ENCODE results near the gene TST. TPM values are rescaled to one million over a fixed set of nuclear protein-coding genes. Genes with fewer than 3 reads are reported as not detected.

TST gene
- polyA plus RNA-seq, 2 of the 4 experiments (the other 2 are of a cell fraction): 43.2 to 50.1 TPM

GRCh38 chr22:37032535-37033460, 13.6 kb upstream of the TST start (continued):
- no peak for TF ChIP-seq POLR2AphosphoS2 (conservative IDR thresholded peaks at IDR 0.05; ENCODE audit: low read length)
- TF ChIP-seq POLR2A (IDR thresholded peaks at IDR 0.05; ENCODE audit: low read length): 0 out of 2 replicates have a peak, but pooled peaks have one; percentile 18
- TF ChIP-seq ZSCAN20 (CRISPR knock-in tag; IDR thresholded peaks at IDR 0.05): no peak
- peak; percentile 11; the same call in 1 of the 2 replicates for TF ChIP-seq HOXB13 (CRISPR knock-in tag; IDR thresholded peaks at IDR 0.05; ENCODE audit: low read depth)
- TF ChIP-seq NR3C1 (IDR thresholded peaks at IDR 0.05): no peak
- peak; percentile 60 for TF ChIP-seq MAFK (IDR thresholded peaks at IDR 0.05; ENCODE audit: partially characterized antibody)
- TF ChIP-seq SMC3 (IDR thresholded peaks at IDR 0.05): peak; percentile 34; the same call in 1 of the 3 replicates
- TF ChIP-seq RCOR1 (IDR thresholded peaks at IDR 0.05; ENCODE audit: low read depth, low read length): peak; percentile 89
- no peak for TF ChIP-seq EHF (CRISPR knock-in tag; IDR thresholded peaks at IDR 0.05)
- no peak for TF ChIP-seq EHMT2 (IDR thresholded peaks at IDR 0.05; ENCODE audit: low read depth)
- no peak for TF ChIP-seq ZC3H11A (IDR thresholded peaks at IDR 0.05)
- TF ChIP-seq HOXA7 (CRISPR knock-in tag; IDR thresholded peaks at IDR 0.05): no peak
- no peak for TF ChIP-seq RFX5 (IDR thresholded peaks at IDR 0.05)
- no peak for TF ChIP-seq CBX2 (IDR thresholded peaks at IDR 0.05; ENCODE audit: borderline replicate concordance, low read depth)
- no peak for TF ChIP-seq FOSB (CRISPR knock-in tag; IDR thresholded peaks at IDR 0.05)
- TF ChIP-seq SREBF2 (IDR thresholded peaks at IDR 0.05): no peak
- no peak for TF ChIP-seq ZNF302 (CRISPR knock-in tag; IDR thresholded peaks at IDR 0.05)
- peak; percentile 87 for TF ChIP-seq BCL3 (IDR thresholded peaks at IDR 0.05)
- TF ChIP-seq MAZ (IDR thresholded peaks at IDR 0.05; ENCODE audit: borderline replicate concordance, low read depth, low read length): no peak
- no peak for TF ChIP-seq ATOH8 (CRISPR knock-in tag; IDR thresholded peaks at IDR 0.05; ENCODE audit: low read depth)
- TF ChIP-seq MYC (IDR thresholded peaks at IDR 0.05; ENCODE audit: borderline replicate concordance, low read length): no peak
- TF ChIP-seq BHLHE40 (IDR thresholded peaks at IDR 0.05; ENCODE audit: low read depth, low read length): no peak
- TF ChIP-seq PBX3 (IDR thresholded peaks at IDR 0.05): peak; percentile 68
- TF ChIP-seq FOXS1 (CRISPR knock-in tag; IDR thresholded peaks at IDR 0.05): no peak
- TF ChIP-seq HEYL (CRISPR knock-in tag; IDR thresholded peaks at IDR 0.05): no peak
- TF ChIP-seq TP53 (CRISPR knock-in tag; IDR thresholded peaks at IDR 0.05): no peak
- peak; percentile 99 for TF ChIP-seq KDM1A (IDR thresholded peaks at IDR 0.05; ENCODE audit: low read depth)
- no peak for TF ChIP-seq KDM5A (IDR thresholded peaks at IDR 0.05)
- TF ChIP-seq CTCF (IDR thresholded peaks at IDR 0.05): no peak; the same call in 2 of the 3 replicates
- no peak for TF ChIP-seq REST (IDR thresholded peaks at IDR 0.05)
- TF ChIP-seq HES2 (IDR thresholded peaks at IDR 0.05): peak; percentile 96
- TF ChIP-seq NFE2L2 (conservative IDR thresholded peaks at IDR 0.05; ENCODE audit: low read length): no peak
- peak; percentile 3 for TF ChIP-seq ZFP36 (IDR thresholded peaks at IDR 0.05; ENCODE audit: borderline replicate concordance, partially characterized antibody)
- TF ChIP-seq RNF2 (IDR thresholded peaks at IDR 0.05; ENCODE audit: borderline replicate concordance, low read depth): no peak
- TF ChIP-seq JUNB (IDR thresholded peaks at IDR 0.05): peak; percentile 69
